HG03521 (cell line): ENCODE data around the gene CLEC4M.

Experiments
- ATAC-seq: cut with Tn5 transposase; IDR thresholded peaks from one replicate; pipeline ENCODE4 v1.9.1; 2021; ENCODE audit warnings: mild to moderate bottlenecking, moderate library complexity; ENCODE audit not compliant: unreplicated experiment

The CLEC4M gene

GRCh38 chr19:7762719-7763293 lies at the start of gene CLEC4M:
Gene CLEC4M, plus strand, starts transcription at chr19:7763243. Its CDS starts 24 bp downstream, at chr19:7763267.
- no peak for ATAC-seq

- ATAC-seq: no peak
These were observed 47.4 kb upstream of the CLEC4M start for GRCh38 chr19:7715671-7716070.

- no peak for ATAC-seq
These were observed 46.3 kb upstream of the CLEC4M start for GRCh38 chr19:7716762-7717161.

GRCh38 chr19:7718668-7719067 lies 44.4 kb upstream of the CLEC4M start:
- ATAC-seq: no peak

GRCh38 chr19:7720351-7720750 lies 42.7 kb upstream of the CLEC4M start:
- ATAC-seq: no peak

- ATAC-seq: no peak
These were observed 40.8 kb upstream of the CLEC4M start for GRCh38 chr19:7722231-7722651.

GRCh38 chr19:7725791-7726190 lies 37.3 kb upstream of the CLEC4M start:
- no peak for ATAC-seq

- no peak for ATAC-seq
These were observed 33.8 kb upstream of the CLEC4M start for GRCh38 chr19:7729211-7729610.

- no peak for ATAC-seq
These were observed 33.2 kb upstream of the CLEC4M start for GRCh38 chr19:7729831-7730285.

GRCh38 chr19:7730286-7731217 lies 32.5 kb upstream of the CLEC4M start:
- ATAC-seq: no peak

- ATAC-seq: no peak
These were observed 31.8 kb upstream of the CLEC4M start for GRCh38 chr19:7731218-7731595.

GRCh38 chr19:7731615-7732014 lies 31.4 kb upstream of the CLEC4M start:
- ATAC-seq: no peak

- no peak for ATAC-seq
These were observed 31.0 kb upstream of the CLEC4M start, which contains the start of gene CLEC4G for GRCh38 chr19:7732045-7732444. Gene CLEC4G, minus strand, starts transcription at chr19:7732110. Its CDS starts 8 bp downstream, at chr19:7732102.

- no peak for ATAC-seq
These were observed 29.7 kb upstream of the CLEC4M start for GRCh38 chr19:7733376-7733775.

GRCh38 chr19:7734220-7735203 lies 28.5 kb upstream of the CLEC4M start:
- ATAC-seq: no peak

GRCh38 chr19:7736148-7736547 lies 26.9 kb upstream of the CLEC4M start:
- ATAC-seq: no peak

- ATAC-seq: no peak
These were observed 25.8 kb upstream of the CLEC4M start for GRCh38 chr19:7737215-7737614.

- ATAC-seq: no peak
These were observed 25.0 kb upstream of the CLEC4M start for GRCh38 chr19:7738023-7738422.

GRCh38 chr19:7739211-7739755 lies 23.8 kb upstream of the CLEC4M start:
- no peak for ATAC-seq

GRCh38 chr19:7739801-7740681 lies 23.0 kb upstream of the CLEC4M start:
- ATAC-seq: no peak
